OCI-M2 (cell line): ENCODE measurements around the gene CNN2.
A peak's percentile ranks its signal among the peaks of the same experiment; 100 is the strongest.
"Not testable (repeated sequence)": the region's sequence is repeated elsewhere in the genome, so short reads cannot be mapped to it uniquely, and the experiment has no call there.

Experiments
- DNase-seq: peaks from one replicate; lab custom pipeline; 2025; ENCODE audit not compliant: unreplicated experiment; lab: John Stamatoyannopoulos, UW

Gene CNN2

DNA sequence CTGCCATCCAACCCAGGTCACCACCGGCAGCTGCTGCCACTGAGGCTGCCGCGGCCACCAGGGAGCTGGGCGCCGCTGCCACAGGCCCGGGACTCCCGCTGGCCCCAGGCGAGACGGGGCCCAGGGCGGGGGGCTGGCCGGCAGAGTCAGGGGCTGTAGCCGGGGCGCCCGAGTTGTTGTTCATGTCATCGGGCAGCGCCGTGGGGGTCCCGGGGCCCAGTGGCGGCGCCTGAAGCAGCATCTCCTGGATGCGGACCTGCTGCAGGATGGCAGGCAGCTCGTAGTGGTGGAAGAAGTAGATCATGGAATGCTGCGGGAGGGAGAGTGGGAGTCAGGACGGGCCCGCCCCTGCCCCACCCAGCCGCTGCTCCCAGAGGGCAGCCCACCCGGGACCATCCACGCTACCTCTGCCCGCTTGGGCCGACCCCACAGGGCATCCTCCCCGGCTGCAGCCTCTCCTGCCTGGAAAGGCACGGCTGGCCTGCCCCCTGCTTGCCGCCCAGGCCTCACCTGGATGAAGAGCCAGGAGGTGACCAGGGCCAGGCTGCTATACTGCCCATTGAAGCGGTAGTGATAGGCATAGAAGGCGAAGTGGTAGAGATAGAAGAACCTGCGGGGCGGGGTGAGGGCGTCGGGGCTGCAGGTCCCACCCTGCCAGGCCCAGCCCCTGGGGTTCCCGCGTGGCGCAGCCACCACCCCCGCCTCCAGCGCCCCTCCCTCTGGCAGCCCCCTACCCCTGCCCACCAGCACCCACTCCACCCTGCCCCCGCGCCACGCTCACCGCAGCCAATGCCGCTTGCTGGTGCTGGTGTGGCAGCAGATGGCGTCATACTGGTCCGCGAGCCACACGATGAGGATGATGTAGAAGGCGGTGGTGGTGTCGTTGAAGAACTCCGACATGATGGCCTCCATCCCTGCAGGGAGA is 15.6 kb upstream of the CNN2 start:
- DNase-seq, result no peak

DNA sequence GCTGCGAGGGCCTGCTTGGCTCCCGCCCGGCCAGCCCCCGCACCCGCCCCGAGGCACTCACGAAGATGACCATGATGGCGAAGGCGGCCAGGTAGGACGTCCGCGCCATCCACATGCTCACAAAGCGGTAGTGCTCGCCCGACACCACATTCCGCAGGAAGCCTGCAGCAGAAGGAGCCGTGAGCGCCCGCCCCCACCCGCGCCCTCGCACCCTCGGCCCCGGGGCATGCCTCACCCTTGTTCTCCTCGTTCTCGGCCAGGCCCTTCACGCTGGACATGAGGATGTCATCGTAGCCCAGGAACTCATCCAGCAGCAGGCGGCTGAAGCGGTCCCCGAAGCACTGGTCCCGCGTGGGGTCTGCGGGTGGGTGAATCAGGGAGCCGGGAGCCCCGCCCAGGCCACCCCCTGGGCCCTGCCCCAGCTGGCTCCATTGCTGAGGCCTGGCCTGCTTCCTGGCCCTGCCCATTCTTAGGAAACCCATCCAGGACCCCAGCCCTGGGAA is 14.5 kb upstream of the CNN2 start:
- no peak for DNase-seq

DNA sequence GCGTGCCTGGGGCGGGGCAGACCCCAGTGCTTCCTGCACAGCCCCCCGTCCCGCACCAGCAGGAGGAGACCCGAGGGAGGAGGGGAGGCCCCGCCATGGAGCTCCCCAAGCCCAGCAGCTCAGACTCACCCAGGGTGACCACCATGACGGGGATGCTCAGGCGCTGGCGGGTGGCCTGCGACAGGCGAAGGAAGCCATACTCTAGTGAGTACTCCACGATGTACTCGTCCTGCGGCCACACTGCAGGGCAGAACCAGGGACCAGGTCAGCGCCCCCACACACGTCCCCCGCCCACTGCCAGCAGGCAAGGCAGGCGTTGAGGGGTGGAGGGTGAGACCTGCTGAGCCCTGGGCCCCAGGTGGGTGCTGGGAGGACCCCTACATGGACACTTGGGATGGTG is 14.1 kb upstream of the CNN2 start:
- no peak for DNase-seq

DNA sequence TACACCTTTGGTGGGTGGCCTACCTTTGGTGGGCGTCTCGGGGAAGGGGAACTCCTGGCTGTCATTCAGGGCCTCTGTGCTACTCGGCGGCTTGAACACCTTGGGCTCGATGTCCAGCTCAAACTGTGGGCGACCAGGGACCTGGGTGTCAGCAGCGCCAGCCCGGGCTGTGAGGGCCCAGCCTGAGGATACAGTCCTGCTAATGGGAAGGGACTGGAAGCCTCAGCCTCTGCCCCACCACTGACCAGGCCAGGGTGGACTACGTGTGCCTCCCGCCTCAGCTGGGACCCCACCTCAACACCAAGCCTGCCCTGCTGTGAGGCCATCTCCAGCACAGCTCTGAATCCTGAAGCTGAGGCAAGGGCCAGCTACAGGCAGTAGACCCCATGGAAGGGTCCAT is 13.2 kb upstream of the CNN2 start:
- DNase-seq, result no peak

DNA sequence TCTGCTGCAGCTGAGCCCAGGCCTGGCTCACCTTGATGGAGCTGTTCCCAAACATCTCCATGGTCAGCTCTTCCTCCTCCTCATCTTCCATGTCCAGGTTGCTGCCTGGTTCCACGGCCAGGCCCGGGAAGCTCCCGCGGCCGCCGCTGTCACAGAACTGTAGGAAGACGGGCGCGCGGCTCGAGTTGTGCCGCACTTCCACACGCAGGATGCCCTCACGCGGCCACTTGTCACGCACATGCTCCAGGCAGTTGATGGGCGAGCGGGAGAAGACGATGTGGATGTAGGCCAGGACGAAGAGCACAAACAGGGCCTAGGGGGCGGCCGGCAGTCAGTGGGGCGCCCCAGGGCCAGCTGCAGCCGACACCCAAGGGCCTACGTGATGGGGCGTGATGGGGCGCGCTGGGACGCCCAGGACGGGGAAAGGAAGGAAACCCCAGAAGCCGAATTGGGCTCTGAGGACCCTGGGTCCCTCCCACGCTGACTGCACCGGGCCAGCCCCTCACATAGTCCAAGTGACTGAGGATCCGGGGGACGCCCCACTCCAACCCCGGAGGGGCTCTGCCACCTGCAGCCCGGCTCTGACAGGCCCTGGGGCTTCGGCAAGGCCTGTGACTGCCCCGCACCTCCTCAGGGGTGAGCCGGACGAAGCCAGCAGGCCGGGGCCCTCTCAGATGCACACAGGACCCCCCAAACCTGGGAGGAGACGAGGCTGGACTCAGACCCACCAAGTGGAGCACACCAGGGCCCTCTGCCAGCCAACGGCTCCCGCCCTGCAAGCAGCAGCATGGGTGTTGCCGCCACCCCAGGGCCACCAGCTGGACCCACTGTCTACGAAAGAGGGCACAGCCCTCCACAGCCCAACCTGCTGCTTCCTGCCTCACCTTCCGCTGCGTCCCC is 12.0 kb upstream of the CNN2 start:
- DNase-seq, result no peak

DNA sequence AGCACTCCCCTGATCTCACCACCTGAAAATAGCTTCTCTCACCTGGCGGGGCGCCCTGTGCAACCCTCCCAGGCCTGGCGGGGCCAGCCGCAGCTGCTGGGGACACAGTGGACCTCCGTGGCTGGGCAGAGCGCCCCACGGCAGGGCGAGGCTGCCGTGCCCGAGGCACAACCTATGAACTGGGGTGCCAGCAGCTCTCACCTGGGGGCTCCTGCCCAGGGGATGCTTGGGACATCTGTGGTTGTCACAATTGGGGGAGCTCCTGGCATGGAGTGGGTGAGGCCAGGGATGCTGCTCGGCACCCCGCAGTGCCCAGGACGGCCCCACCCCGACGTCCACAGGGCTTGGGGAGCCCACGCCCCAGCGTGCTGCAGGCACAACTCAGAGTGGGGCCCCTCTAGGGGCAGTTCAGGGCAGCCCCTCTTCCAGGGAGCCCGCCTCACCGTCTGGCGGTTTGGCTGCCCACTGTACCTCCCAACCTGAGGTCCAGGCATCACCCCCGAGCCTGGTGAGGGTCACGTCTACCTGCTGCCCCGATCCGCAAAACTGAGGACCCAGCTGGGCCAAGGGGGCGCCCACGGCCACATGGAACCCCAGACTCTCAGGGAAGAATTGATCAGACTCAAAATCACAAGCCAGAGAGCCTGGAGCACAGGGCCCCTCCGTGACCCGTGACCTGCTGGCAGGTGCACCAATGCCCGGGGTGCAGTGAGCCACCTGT is 11.2 kb upstream of the CNN2 start:
- DNase-seq, result no peak

DNA sequence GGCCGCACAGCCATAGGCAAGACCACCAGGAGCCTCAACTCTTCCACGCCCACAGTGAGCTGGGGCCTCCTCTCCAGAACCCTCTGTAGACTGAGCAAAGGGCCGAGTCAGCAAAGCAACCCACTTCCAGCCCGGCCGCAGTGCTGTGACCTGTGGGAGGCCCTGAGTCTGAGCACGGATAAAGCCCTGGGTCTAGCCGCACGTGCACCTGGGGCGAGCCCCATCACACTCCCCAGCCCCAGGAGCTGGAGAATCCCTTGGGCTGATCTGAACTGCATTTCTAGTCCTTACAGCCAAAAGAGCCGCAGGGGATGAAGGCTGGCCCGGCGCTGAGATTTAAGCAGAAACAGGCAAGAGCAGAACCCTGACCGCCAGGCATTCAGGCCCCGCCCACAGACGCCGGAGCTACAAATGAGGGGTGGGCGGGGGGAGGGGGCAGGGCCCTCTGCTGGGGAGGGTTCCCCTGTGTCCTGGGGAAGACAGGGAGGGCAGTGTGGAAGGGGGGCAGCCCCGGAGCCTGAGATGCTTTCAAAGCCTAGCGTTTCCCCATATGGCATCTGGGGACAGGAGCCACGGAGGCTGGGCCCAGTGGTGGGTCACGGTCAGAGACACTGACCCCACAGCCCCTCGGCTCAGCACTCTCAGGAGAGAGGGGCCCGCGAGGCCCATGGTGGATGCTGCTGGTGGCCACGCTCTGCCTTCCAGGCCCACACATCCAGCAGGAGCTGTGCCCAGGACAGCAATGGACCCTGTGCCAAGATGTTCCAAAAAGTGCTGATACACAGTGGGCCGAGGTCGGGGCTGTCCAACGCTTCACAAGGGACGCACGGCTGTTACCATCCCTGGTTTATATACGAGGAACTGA is 10.4 kb upstream of the CNN2 start:
- DNase-seq, result no peak

DNA sequence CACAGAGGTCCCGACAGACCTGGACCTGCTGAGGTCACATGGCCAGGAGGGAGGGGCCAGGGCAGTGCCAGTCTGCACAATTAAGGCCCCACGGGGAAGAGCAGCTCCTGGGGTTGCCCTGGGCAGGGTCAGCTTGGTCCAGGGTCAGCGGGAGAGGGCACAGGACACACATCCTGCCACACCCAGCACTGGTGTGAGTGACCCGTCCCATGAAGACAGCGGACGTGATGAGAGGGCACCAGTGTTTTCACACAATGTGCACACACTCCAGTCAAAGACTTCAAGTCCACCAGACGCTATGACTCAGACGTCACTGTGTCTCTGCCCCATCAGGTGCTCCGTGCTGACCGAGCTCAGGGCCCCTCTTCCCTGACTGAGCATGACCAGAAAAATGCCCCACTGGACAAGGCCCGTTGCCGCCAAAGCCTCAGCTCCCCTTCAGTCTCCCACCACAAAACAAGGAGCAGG is 9.7 kb upstream of the CNN2 start:
- DNase-seq, result no peak

DNA sequence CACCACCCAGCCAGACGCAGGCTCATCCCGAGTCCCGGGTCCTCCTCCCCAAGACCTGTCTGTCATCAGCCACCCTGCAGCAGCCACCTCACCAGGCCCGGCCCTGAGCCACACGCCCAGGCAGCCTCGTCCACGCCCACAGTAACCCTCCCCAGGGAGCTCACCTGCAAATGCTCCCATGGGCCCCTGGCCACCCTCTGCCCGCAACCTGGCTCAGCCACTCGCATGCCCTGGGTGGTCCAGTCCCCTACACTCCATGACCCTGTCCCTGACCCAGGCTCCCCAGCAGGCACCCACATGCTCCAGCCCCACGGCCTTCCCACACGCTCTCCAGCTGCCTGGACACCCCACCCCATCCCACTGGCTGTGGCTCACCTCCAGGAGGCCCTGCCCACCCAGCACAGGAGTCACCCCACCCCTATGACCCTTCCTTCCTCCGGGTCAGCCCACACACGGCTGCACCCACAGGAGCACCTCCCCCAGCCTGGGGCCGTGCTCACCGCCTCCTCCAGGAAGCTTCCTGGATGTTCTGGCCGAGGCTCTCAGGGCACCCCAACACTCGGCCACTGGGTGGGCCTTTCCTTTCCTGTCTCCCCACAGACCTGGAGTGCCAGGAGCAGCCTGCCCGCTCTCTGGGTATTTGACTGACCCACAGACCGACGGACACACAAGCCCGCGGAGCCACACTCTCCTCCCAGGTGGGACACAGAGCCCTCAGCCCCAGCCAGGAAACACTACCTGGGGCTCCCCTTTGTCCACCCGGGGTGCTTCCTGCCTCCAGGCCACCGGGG is 9.1 kb upstream of the CNN2 start:
- no peak for DNase-seq

DNA sequence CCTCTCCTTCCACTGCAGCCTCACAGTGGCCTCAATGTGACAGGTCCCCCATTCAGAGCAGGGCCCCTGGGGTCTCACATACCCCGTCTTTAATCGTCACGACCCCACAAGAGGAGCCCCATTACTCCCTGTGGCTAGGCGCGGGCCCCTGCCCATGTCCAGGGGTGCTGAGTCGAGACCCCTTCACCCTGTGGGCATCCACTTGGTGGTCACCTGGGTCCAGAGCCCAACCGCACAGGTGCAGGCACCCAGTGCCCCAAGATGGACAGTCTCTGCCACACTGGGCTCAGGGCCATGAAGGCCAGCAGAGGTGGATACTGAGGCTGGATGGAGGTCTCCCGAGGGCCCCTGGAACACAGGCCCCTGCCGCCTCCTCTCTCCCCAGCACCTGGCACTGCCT is 8.5 kb upstream of the CNN2 start:
- DNase-seq, result no peak

DNA sequence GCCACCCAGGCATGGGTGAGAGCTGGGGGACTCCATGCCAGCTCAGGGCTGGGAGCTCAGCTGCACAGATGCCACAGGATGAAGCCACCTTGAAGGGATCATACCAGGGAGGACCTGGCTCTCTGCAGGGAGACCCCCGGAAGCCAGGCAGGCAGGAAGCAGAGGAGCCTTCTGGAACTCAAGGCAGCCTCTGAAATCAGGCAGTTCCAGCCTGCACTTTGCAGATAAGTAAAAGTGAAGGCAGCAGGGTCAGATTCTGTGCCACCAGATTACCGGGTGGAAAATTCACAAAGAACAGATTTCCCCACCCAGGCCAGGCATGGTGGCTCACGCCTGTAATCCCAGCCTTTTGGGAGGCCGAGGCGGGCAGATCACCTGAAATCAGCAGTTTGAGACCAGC is 8.0 kb upstream of the CNN2 start:
- no peak for DNase-seq

DNA sequence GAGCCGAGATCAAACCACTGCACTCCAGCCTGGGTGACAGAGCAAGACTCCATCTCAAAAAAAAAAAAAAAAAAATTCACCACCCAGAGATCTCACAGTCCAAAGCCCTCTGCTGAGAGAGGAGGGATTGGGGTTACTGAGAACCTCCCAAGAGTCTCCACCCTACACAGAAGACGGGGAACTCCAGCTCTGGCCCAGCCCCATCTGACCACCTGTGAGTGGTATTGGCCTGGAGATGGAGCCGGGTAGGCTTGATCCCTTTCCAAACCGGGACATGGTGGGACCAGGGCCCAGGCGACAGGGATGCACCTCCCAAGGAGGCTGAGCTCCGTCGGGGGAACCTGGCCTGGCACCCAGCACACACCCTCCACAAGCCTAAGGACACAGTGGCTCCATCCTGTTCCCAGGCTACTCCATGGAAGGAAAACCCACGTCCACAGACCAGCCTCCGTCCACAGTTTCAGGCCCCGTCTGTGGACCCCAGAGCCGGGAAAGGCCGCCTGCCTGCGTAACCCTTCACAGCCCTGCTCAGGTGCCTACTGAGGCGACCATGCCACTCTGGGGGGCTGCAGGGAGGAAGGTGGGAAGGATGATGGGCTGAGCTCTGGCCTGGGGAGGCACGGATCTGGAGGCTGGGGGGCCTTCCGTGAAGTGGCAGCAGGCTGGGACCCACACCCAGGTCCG is 7.3 kb upstream of the CNN2 start:
- no peak for DNase-seq

DNA sequence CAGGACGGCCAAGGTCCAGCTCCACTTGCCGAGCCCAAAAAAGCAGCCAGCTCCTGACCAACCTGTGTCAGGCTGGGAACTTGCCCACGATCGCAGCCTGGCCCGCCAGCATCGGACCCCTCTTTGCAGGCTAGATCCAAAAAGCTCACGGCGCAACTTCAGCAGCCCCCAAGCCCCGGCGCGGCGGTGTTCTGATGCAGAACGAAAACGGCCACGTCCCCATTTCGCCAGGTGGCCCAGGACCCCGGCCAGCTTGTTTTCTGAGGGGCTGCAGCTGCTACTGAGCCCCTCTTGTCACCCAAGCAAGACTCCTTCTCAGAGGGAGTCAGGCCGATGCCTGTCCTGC is 6.8 kb upstream of the CNN2 start:
- DNase-seq, result no peak

DNA sequence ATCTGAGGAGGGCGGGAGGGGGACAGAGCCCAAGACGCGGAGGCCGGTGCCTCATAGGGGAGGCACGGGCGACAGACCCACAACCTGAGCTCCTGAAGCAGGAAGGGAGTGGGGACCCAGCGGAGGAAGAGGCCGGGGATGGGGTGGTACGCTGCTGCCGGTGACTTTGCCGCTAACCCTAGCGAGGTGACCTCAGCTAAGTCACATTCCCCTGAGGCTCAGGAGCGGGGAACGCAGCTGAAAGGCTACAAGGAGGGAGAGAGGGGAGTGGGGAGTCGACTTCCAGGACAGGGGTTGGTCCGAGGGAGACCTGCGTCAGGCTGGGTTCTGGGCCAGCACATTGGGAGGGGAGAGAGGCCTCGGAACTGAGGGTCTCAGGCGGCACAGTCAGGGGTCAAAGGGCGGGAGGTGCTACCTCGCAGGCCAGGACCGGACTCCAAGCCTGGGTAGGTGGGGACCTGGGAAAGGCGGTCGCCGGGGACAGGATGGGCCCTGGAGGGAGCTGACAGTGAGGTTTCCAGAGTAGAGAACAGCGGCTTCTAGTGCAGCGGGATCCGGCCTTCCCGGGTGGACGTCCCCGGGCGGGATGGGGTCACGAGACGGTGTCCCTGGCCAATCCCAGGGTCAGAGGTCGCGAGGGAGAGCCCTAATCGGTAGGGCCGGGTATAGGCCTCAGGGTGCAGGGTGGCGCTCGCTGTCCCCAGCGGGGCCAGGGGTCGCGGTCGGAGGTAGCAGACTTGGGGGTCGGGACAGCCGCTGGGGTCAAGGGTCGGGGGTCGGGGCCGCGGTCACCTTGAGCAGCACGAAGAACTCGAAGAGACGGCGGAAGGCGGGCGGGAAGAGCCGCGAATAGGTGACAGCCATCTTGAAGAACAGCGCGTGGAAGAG is 6.2 kb upstream of the CNN2 start:
- DNase-seq, result no peak

DNA sequence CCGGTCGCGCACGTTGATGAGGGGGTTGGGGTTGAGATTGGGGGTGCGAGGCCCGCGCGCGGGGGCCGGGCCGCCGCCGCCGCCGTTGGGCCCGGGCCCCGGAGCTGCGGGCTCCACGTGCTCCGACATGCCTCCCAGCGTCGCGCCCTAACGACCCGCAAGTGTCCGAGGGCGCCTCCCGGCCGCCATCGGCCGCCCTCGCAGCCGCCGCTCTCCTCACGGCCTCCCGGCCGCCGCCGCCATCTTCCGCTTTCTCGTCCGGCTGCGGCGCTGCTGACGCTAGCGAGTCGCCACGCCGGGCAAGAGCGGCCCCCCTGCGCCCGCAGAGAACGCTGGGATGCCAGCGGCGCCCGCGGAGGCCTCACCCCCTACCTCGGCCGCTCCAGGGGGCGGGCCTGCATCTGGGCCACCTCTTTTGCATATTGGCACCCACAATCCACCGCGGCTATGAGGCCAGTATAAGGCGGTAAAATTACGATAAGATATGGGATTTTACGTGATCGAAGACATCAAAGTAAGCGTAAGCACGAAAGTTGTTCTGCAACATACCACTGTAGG is 5.5 kb upstream of the CNN2 start, which contains the start of gene TMEM259:
TSS of gene TMEM259 (minus strand) at position 256 of the 558 bp plus-strand sequence. CDS start at position 129, 127 bp downstream.
- peak; percentile 94 for DNase-seq

DNA sequence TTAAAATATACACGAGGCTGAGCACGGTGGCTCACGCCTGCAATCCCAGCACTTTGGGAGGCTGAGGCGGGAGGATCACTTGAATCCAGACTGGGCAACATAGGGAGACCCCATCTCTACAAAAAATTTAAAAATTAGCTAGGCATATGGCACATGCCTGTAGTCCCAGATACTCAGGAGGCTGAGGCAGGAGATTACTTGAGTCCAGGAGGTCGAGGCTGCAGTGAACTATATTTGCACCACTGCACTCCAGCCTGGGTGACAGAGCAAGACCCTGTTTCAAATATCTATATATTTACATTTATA is 2.6 kb upstream of the CNN2 start:
- not testable (repeated sequence) for DNase-seq

DNA sequence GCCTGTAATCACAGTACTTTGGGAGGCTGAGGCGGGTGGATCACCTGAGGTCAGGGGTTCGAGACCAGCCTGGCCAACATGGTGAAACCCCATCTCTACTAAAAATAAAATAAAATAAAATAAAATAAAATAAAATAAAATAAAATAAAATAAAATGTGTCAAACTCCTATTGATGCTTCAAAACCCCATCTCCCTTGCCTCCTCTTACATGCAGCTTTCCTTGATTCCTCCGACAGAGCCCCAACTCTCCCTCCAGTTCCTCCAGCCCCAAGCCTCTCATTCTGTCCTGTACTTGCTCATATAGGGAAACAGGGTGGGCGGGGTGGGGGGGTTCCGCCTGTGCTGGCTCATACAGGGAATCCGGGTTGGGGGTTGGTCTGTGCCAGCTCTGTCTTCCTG is 1.3 kb upstream of the CNN2 start:
- not testable (repeated sequence) for DNase-seq
